Measurements from ENCODE around the gene NAV3. TPM values are rescaled to one million over a fixed set of nuclear protein-coding genes. Genes with fewer than 3 reads are reported as not detected.
A peak's percentile ranks its signal among the peaks of the same experiment; 100 is the strongest.

The NAV3 gene
- total RNA-seq, 1 experiment from 2014 or later = 3.0 TPM

DNA sequence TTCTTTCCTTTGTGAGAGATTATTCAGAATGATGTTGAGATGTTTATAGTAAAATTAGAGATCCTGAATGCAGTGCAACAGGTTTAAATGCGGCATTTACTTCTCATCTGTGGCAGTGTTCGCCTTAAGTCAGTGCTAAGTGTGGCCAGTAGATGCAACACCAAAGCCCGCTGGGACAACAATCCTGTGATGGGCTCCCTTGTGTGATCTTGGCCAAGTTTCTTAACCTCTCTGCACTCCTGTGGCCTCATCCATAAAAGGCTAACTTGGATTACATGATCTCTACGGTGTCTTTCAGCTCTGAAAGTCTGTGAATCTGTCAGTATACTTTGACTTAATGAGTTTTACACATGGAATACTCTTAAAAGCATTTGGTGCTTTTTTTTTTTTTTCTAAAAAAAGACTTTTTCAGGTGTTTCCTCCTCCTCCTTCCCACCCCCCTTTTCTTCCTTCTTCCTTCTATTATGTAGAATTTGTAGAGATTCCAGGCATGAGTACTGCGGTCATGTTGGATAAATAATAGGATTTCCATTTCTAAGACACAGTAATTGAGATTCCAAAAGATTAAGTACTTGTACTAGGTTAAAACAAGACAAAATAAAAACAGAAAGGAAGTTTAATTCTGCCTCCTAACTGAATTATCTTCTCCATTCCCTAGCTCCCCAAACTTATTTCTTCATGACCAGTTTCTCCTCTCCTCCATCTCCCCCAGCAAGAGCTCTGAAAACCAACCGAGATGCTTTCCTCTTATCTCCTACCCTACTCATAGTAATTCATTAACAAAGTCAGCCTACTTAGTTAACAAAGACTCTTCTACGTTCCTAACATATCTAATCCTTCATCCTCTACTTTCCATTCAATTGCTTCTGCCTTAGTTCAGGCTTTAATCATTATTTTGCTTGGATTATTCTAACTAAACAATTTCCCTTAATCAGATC, 42.2 kb upstream of the NAV3 start:
- Histone ChIP-seq H3K4me2 (ENCODE audit: insufficient read depth, insufficient read length, low read length) (no peak overlapping the region), H3K23me2 (ENCODE audit: insufficient read length, low read depth, low read length, poor library complexity, severe bottlenecking) (no peaks in the 10 kb centered on the region), H2BK15ac (ENCODE audit: low read depth, low read length) (no peak overlapping the region), H3K9ac (ENCODE audit: extremely low read depth, insufficient read length, low read length) (no peak overlapping the region), H3K79me1 (ENCODE audit: insufficient read depth, low read depth, low read length, poor library complexity, severe bottlenecking) (no peaks in the 10 kb centered on the region), H2BK5ac (ENCODE audit: insufficient read length, low read length) (no peak overlapping the region), H3K79me2 (ENCODE audit: insufficient read depth, low read length) (no peaks in the 10 kb centered on the region), H4K20me1 (ENCODE audit: control insufficient read depth, insufficient read depth, insufficient read length) (no peaks in the 10 kb centered on the region), H4K91ac (ENCODE audit: insufficient read length, low read depth, low read length) (no peak overlapping the region), H3K9me3 (ENCODE audit: control insufficient read depth, low read depth, low read length) (no peaks in the 10 kb centered on the region), H3K56ac (ENCODE audit: insufficient read length, low read depth, low read length) (no peak overlapping the region), H2AK5ac (ENCODE audit: insufficient read length, low read length) (no peak overlapping the region), H3K18ac (ENCODE audit: insufficient read length, low read depth, low read length) (no peak overlapping the region), H4K5ac (ENCODE audit: insufficient read length, low read depth, low read length) (no peak overlapping the region), H3K4me1 (ENCODE audit: insufficient read depth, low read length) (peaks cover 3% of the 10 kb centered on the region; the same call in 1 of the 2 replicates), H3K23ac (ENCODE audit: insufficient read length, low read depth, low read length) (no peak overlapping the region), H3K27ac (ENCODE audit: insufficient read length, low read depth, low read length) (peak overlapping the region; percentile 67), H2AFZ (ENCODE audit: low read length) (no peak overlapping the region), H2BK20ac (ENCODE audit: low read depth, low read length, poor library complexity, severe bottlenecking) (no peak overlapping the region), H2BK120ac (ENCODE audit: low read depth, low read length, poor library complexity, severe bottlenecking) (no peak overlapping the region), H3K27me3 (ENCODE audit: insufficient read depth, low read length) (no peaks in the 10 kb centered on the region), H2BK12ac (ENCODE audit: insufficient read length, low read depth, low read length) (no peak overlapping the region), H3K4ac (ENCODE audit: low read depth, low read length) (no peak overlapping the region), H3T11ph (ENCODE audit: low read length) (no peak overlapping the region), H4K8ac (replicated peaks; ENCODE audit: insufficient read length, low read depth, low read length) (no peak overlapping the region), H3K14ac (ENCODE audit: insufficient read depth, low read length) (no peak overlapping the region)
- TF ChIP-seq, protein P1, sequence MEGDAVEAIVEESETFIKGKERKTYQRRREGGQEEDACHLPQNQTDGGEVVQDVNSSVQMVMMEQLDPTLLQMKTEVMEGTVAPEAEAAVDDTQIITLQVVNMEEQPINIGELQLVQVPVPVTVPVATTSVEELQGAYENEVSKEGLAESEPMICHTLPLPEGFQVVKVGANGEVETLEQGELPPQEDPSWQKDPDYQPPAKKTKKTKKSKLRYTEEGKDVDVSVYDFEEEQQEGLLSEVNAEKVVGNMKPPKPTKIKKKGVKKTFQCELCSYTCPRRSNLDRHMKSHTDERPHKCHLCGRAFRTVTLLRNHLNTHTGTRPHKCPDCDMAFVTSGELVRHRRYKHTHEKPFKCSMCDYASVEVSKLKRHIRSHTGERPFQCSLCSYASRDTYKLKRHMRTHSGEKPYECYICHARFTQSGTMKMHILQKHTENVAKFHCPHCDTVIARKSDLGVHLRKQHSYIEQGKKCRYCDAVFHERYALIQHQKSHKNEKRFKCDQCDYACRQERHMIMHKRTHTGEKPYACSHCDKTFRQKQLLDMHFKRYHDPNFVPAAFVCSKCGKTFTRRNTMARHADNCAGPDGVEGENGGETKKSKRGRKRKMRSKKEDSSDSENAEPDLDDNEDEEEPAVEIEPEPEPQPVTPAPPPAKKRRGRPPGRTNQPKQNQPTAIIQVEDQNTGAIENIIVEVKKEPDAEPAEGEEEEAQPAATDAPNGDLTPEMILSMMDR (conservative IDR thresholded peaks at IDR 0.05) = no peak
- Mint-ChIP-seq H3K27ac (peak overlapping the region in 2 of 3 experiments; percentile 4 to 32; a peak in 4 of 7 replicates), H3K36me3 (ENCODE audit: insufficient read depth in 1 of 3, low read depth in 3 of 3) (no peaks in the 10 kb centered on the region; a peak in 1 of 7 replicates), H3K4me1 (peaks cover 14% of the 10 kb centered on the region in 2 experiments), H3K27me3 (ENCODE audit: low read depth) (no peaks in the 10 kb centered on the region), H3K4me3 (no peak overlapping the region), H3K9me3 (no peaks in the 10 kb centered on the region; a peak in 1 of 5 replicates)
- no peak for DNase-seq
- WGBS (ENCODE audit: extremely low coverage, insufficient read length, low lambda C conversion rate) = 100% methylated on average over 1 of the region's 7 CpGs
